ENCODE results near the gene RHOV. TPM values are rescaled to one million over a fixed set of nuclear protein-coding genes. Genes with fewer than 3 reads are reported as not detected.

Gene RHOV
- polyA plus RNA-seq, 2 of the 4 experiments (the other 2 are of a cell fraction), result 7.6 to 13.0 TPM

DNA sequence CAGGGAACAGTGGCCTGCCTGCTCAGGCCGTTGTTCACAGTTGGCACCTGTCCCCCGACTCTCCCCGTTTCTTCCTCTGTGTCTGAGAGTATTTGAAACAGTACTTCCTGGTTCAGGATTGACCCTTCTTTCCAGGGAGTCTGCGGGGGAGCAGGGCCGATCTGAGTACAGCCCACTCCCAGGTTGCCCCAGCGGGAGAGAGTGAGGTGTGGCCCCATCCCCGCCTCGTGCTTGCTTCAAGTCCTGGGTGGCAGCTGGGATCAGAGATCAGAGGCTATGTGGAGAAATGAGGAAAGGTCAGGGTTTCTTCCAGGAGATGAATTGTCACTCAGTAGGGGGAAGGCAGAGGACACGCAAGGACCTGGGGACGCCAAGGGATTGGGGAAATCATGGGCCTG is 48.6 kb upstream of the RHOV start:
- Histone ChIP-seq H3K9me3 (no peaks in the 10 kb centered on the region), H3K4me2 (no peak overlapping the region), H3K4me1 (no peaks in the 10 kb centered on the region), H3K4me3 (no peak overlapping the region), H3K27ac (no peak overlapping the region)
- ChIA-PET CTCF (interaction anchor here (0.6 to 2.2 kb wide), 4 partner anchors 11 to 273 kb away, joined by 3 to 10 read pairs (median 7); no protein-coding TSS in a partner anchor), POLR2A (no interaction called here)
- 67% methylated on average over 9 of the region's 10 CpGs for WGBS (ENCODE audit: missing lambda C conversion rate)
- no peak for FAIRE-seq
- TF ChIP-seq, protein P1, sequence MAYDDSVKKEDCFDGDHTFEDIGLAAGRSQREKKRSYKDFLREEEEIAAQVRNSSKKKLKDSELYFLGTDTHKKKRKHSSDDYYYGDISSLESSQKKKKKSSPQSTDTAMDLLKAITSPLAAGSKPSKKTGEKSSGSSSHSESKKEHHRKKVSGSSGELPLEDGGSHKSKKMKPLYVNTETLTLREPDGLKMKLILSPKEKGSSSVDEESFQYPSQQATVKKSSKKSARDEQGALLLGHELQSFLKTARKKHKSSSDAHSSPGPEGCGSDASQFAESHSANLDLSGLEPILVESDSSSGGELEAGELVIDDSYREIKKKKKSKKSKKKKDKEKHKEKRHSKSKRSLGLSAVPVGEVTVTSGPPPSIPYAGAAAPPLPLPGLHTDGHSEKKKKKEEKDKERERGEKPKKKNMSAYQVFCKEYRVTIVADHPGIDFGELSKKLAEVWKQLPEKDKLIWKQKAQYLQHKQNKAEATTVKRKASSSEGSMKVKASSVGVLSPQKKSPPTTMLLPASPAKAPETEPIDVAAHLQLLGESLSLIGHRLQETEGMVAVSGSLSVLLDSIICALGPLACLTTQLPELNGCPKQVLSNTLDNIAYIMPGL (CRISPR knock-in tag; IDR thresholded peaks at IDR 0.05; ENCODE audit: borderline replicate concordance), result no peak
- no peak for TF ChIP-seq EP300 (IDR thresholded peaks at IDR 0.05)
- TF ChIP-seq HOXB13 (CRISPR knock-in tag; IDR thresholded peaks at IDR 0.05; ENCODE audit: low read depth), result no peak
- TF ChIP-seq SMC3 (IDR thresholded peaks at IDR 0.05), result no peak
- no peak for TF ChIP-seq CEBPB (IDR thresholded peaks at IDR 0.05)
- TF ChIP-seq NR3C1 (IDR thresholded peaks at IDR 0.05), result no peak
- TF ChIP-seq GATA3 (IDR thresholded peaks at IDR 0.05; ENCODE audit: borderline replicate concordance), result no peak
- no peak for TF ChIP-seq ZFP36 (IDR thresholded peaks at IDR 0.05; ENCODE audit: borderline replicate concordance, partially characterized antibody)
- no peak for TF ChIP-seq HOXA7 (CRISPR knock-in tag; IDR thresholded peaks at IDR 0.05)
- TF ChIP-seq, protein P2, sequence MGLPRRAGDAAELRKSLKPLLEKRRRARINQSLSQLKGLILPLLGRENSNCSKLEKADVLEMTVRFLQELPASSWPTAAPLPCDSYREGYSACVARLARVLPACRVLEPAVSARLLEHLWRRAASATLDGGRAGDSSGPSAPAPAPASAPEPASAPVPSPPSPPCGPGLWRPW (IDR thresholded peaks at IDR 0.05), result no peak
- TF ChIP-seq RCOR1 (IDR thresholded peaks at IDR 0.05; ENCODE audit: low read depth, low read length), result no peak
- TF ChIP-seq RARB (CRISPR knock-in tag; IDR thresholded peaks at IDR 0.05), result no peak
- TF ChIP-seq, protein P3, sequence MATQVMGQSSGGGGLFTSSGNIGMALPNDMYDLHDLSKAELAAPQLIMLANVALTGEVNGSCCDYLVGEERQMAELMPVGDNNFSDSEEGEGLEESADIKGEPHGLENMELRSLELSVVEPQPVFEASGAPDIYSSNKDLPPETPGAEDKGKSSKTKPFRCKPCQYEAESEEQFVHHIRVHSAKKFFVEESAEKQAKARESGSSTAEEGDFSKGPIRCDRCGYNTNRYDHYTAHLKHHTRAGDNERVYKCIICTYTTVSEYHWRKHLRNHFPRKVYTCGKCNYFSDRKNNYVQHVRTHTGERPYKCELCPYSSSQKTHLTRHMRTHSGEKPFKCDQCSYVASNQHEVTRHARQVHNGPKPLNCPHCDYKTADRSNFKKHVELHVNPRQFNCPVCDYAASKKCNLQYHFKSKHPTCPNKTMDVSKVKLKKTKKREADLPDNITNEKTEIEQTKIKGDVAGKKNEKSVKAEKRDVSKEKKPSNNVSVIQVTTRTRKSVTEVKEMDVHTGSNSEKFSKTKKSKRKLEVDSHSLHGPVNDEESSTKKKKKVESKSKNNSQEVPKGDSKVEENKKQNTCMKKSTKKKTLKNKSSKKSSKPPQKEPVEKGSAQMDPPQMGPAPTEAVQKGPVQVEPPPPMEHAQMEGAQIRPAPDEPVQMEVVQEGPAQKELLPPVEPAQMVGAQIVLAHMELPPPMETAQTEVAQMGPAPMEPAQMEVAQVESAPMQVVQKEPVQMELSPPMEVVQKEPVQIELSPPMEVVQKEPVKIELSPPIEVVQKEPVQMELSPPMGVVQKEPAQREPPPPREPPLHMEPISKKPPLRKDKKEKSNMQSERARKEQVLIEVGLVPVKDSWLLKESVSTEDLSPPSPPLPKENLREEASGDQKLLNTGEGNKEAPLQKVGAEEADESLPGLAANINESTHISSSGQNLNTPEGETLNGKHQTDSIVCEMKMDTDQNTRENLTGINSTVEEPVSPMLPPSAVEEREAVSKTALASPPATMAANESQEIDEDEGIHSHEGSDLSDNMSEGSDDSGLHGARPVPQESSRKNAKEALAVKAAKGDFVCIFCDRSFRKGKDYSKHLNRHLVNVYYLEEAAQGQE (IDR thresholded peaks at IDR 0.05), result no peak
- no peak for ATAC-seq
- DNase-seq (ENCODE audit: low read depth in 1 of 2, low spot score in 1 of 2), result no peak

DNA sequence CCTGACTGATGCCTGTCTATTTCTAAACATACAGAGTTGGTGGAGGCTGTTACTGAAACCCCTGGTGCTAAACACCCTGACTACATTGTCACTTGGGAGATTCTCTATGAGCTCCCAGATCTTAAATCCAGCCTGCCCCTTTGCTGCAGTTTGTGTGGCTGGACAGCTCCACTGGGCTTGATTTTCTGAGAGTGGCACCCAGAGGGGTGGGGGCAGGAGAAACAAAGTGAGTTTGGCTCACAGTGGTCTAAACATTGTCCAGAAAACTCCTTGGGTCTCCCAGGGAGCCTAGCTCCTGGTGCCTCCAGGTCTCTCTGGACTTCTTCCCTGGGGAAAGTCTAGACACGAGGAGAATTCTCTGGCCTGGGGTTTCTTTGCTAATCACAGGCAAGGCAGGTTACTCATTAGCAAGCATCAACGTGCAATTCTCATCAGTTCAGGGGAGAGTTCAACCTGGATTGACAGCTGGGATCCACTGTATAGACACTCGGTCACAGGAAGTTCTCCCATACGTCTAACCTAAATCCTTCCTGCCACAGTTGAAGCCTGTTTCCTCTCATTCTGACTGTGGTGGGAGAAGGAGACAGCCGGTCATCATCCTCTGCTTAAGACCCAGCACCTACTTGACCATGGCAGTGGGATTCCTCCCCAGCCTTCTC is 48.0 kb upstream of the RHOV start:
- H3K4me3 ChIP-seq, result no peak overlapping the region
- ATAC-seq (no peak), FAIRE-seq (no peak), DNase-seq (ENCODE audit: low read depth in 1 of 2, low spot score in 1 of 2) (no peak)
- no peaks in the 10 kb centered on the region for H3K4me1 ChIP-seq
- CTCF ChIA-PET, result interaction anchor here (0.6 to 2.2 kb wide), 4 partner anchors 11 to 272 kb away, joined by 3 to 10 read pairs (median 7); no protein-coding TSS in a partner anchor
- POLR2A ChIA-PET, result no interaction called here
- H3K27ac ChIP-seq, result no peak overlapping the region
- no peaks in the 10 kb centered on the region for H3K9me3 ChIP-seq
- WGBS (ENCODE audit: missing lambda C conversion rate), result 75% methylated on average over 5 of the region's 5 CpGs
- H3K4me2 ChIP-seq, result no peak overlapping the region
- TF ChIP-seq ZNF302 (CRISPR knock-in tag; IDR thresholded peaks at IDR 0.05), result no peak
- no peak for TF ChIP-seq NR3C1 (IDR thresholded peaks at IDR 0.05)
- TF ChIP-seq HOXB13 (CRISPR knock-in tag; IDR thresholded peaks at IDR 0.05; ENCODE audit: low read depth), result no peak
- TF ChIP-seq MYC (IDR thresholded peaks at IDR 0.05; ENCODE audit: borderline replicate concordance, low read length), result no peak
- TF ChIP-seq CBX8 (IDR thresholded peaks at IDR 0.05), result no peak
- TF ChIP-seq, protein P4, sequence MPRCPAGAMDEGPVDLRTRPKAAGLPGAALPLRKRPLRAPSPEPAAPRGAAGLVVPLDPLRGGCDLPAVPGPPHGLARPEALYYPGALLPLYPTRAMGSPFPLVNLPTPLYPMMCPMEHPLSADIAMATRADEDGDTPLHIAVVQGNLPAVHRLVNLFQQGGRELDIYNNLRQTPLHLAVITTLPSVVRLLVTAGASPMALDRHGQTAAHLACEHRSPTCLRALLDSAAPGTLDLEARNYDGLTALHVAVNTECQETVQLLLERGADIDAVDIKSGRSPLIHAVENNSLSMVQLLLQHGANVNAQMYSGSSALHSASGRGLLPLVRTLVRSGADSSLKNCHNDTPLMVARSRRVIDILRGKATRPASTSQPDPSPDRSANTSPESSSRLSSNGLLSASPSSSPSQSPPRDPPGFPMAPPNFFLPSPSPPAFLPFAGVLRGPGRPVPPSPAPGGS (IDR thresholded peaks at IDR 0.05), result no peak
- no peak for TF ChIP-seq HDAC2 (IDR thresholded peaks at IDR 0.05)
- no peak for TF ChIP-seq KDM5A (IDR thresholded peaks at IDR 0.05)
- TF ChIP-seq, protein P5, sequence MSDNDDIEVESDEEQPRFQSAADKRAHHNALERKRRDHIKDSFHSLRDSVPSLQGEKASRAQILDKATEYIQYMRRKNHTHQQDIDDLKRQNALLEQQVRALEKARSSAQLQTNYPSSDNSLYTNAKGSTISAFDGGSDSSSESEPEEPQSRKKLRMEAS (IDR thresholded peaks at IDR 0.05), result no peak
- no peak for TF ChIP-seq GATA3 (IDR thresholded peaks at IDR 0.05; ENCODE audit: borderline replicate concordance)

Data from A549 (cell line).